Measurements from ENCODE around the gene UNC13B. TPM values are rescaled to one million over a fixed set of nuclear protein-coding genes. Genes with fewer than 3 reads are reported as not detected.

The UNC13B gene
- total and polyA plus RNA-seq, 9 of the 15 experiments (the other 6 are each of a cell fraction or from before 2014, with no cell fraction given), result 2.4 to 11.5 (median 8.6) TPM

DNA sequence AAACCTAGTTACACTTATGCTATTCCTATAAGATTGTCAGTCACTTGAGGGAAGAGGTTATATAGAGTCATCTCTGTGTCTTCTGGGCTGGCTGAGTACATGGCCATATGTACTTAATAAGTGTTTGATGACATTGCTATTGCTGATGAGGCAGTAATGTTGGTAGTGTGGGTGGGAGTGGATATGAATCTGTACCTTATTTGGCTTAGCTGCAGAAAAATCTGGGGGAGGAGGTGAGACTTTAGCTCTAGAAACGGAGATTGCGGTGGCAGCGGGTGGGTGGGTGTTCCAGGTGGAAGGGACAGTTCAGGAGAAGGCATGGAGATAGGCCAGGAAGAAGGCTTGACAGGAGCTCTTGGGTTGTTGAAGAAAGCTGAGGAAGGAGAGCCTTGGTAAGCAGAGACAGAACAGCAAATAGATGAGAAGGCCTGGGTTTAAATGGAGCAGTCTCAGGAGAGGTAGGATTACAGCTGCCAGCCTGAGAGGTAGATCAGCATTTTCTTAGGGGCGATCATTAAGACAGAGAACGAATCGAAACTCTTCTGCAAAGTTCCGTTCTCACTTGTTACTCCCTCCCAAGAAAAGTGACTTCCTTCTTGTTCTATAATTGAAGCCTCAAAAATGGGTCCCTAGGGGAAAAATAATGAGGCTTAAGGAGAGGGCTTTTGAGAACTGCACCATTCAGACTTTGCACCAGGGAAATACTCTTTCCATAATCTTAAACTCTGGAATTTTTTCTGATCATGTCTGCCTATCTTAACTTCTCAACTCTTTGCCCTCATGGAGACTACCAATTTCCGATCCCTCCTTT lies 160.5 kb downstream of the UNC13B start:
- ChIA-PET POLR2A (no interaction called here), CTCF (ENCODE audit: low intra/inter-chr PET ratio) (no interaction called here)
- H3K27ac ChIP-seq (ENCODE audit: extremely low read depth, low read depth, low read length), result no peak overlapping the region
- no peaks in the 10 kb centered on the region for H3K79me2 ChIP-seq (ENCODE audit: control insufficient read depth, insufficient read depth, low read length)
- no peaks in the 10 kb centered on the region for H3K9me1 ChIP-seq (ENCODE audit: control insufficient read depth, insufficient read depth, low read length)
- 52% methylated on average over 8 of the region's 8 CpGs for WGBS (ENCODE audit: insufficient coverage, low coverage, missing lambda C conversion rate)
- H3K9ac ChIP-seq (ENCODE audit: insufficient read depth in 1 of 2, low read depth in 2 of 2, low read length in 2 of 2), result no peak overlapping the region
- no peak for ATAC-seq
- in situ Hi-C loops (cut with MboI), result no loop called here
- no peak for FAIRE-seq
- TF ChIP-seq, protein P1, sequence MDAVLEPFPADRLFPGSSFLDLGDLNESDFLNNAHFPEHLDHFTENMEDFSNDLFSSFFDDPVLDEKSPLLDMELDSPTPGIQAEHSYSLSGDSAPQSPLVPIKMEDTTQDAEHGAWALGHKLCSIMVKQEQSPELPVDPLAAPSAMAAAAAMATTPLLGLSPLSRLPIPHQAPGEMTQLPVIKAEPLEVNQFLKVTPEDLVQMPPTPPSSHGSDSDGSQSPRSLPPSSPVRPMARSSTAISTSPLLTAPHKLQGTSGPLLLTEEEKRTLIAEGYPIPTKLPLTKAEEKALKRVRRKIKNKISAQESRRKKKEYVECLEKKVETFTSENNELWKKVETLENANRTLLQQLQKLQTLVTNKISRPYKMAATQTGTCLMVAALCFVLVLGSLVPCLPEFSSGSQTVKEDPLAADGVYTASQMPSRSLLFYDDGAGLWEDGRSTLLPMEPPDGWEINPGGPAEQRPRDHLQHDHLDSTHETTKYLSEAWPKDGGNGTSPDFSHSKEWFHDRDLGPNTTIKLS (IDR thresholded peaks at IDR 0.05; ENCODE audit: borderline replicate concordance, low read depth), result no peak
- TF ChIP-seq ZNF316 (IDR thresholded peaks at IDR 0.05), result peak; percentile 42; the same call in 1 of the 2 replicates
- H3K4me3 ChIP-seq, result no peak overlapping the region
- no peaks in the 10 kb centered on the region for H3K4me1 ChIP-seq (replicated peaks in 1 of 2; ENCODE audit: control insufficient read depth in 2 of 2, insufficient read depth in 2 of 2, low read length in 2 of 2)
- no peak overlapping the region for H3K4me2 ChIP-seq (ENCODE audit: insufficient read depth, low read length)
- BruUV-seq (replicated peaks), result no TSS peak
- no peaks in the 10 kb centered on the region for H4K20me1 ChIP-seq (replicated peaks; ENCODE audit: control insufficient read depth, insufficient read depth, low read length)
- no peak overlapping the region for H2AFZ ChIP-seq (ENCODE audit: low read depth, low read length)
- intact Hi-C loops (cut with micrococcal nuclease), result no loop called here
- no peaks in the 10 kb centered on the region for H3K36me3 ChIP-seq (ENCODE audit: control insufficient read depth, insufficient read depth, low read length)
- DNase-seq (ENCODE audit: extremely low read depth in 1 of 4, low spot score in 3 of 4), result no peak
- no peaks in the 10 kb centered on the region for H3K27me3 ChIP-seq (ENCODE audit: control insufficient read depth in 2 of 2, insufficient read depth in 2 of 2, low read length in 2 of 2)
- no peaks in the 10 kb centered on the region for H3K9me3 ChIP-seq (replicated peaks; ENCODE audit: control insufficient read depth, insufficient read depth, low read depth, low read length)

DNA sequence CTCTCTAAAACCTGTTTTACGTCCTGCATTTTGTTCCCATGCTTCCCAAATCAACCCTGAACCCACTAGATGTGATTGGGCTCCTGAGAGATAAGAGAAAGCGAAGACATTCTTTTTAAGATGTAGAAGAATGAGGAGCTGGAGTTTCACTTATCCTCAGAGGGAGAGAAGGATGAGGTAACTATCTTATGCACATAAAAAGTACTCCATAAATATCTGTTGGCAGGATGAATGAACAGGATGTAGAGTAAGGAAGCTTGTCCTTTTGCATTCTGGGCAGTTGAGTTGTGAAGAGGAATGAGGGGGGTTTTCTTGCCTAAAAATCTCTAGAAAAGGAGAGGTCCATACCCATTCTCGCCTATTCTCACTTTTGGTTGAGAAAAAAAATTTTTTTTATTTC lies 163.2 kb downstream of the UNC13B start:
- Histone ChIP-seq H3K36me3 (ENCODE audit: control insufficient read depth, insufficient read depth, low read length) (no peaks in the 10 kb centered on the region), H3K27ac (ENCODE audit: extremely low read depth, low read depth, low read length) (no peak overlapping the region), H3K79me2 (ENCODE audit: control insufficient read depth, insufficient read depth, low read length) (no peaks in the 10 kb centered on the region), H3K4me1 (replicated peaks in 1 of 2; ENCODE audit: control insufficient read depth in 2 of 2, insufficient read depth in 2 of 2, low read length in 2 of 2) (no peaks in the 10 kb centered on the region), H3K4me2 (ENCODE audit: insufficient read depth, low read length) (no peak overlapping the region), H3K27me3 (ENCODE audit: control insufficient read depth in 2 of 2, insufficient read depth in 2 of 2, low read length in 2 of 2) (no peaks in the 10 kb centered on the region), H3K9ac (ENCODE audit: insufficient read depth in 1 of 2, low read depth in 2 of 2, low read length in 2 of 2) (no peak overlapping the region), H2AFZ (ENCODE audit: low read depth, low read length) (no peak overlapping the region), H3K4me3 (no peak overlapping the region), H3K9me3 (replicated peaks; ENCODE audit: control insufficient read depth, insufficient read depth, low read depth, low read length) (no peaks in the 10 kb centered on the region), H4K20me1 (replicated peaks; ENCODE audit: control insufficient read depth, insufficient read depth, low read length) (no peaks in the 10 kb centered on the region), H3K9me1 (ENCODE audit: control insufficient read depth, insufficient read depth, low read length) (no peaks in the 10 kb centered on the region)
- ChIA-PET POLR2A (interaction anchor here (1.1 to 1.4 kb wide), 2 partner anchors 13 to 15 kb away, joined by 4 read pairs; no protein-coding TSS in a partner anchor), CTCF (ENCODE audit: low intra/inter-chr PET ratio) (no interaction called here)
- intact Hi-C loops (cut with micrococcal nuclease), result no loop called here
- BruUV-seq (replicated peaks), result no TSS peak
- FAIRE-seq (no peak), ATAC-seq (no peak), DNase-seq (ENCODE audit: extremely low read depth in 1 of 4, low spot score in 3 of 4) (no peak)
- TF ChIP-seq ILK (tag; IDR thresholded peaks at IDR 0.05; ENCODE audit: borderline replicate concordance, low read depth), result no peak
- 26% methylated on average over 3 of the region's 3 CpGs for WGBS (ENCODE audit: insufficient coverage, low coverage, missing lambda C conversion rate)
- in situ Hi-C loops (cut with MboI), result no loop called here
